HG03135 (cell line): ENCODE results near the gene KRT20.

ENCODE experiments used
- ATAC-seq: cut with Tn5 transposase; IDR thresholded peaks from one replicate; pipeline ENCODE4 v1.9.1; 2021; ENCODE audit warnings: mild to moderate bottlenecking, moderate library complexity; ENCODE audit not compliant: unreplicated experiment

The KRT20 gene

DNA sequence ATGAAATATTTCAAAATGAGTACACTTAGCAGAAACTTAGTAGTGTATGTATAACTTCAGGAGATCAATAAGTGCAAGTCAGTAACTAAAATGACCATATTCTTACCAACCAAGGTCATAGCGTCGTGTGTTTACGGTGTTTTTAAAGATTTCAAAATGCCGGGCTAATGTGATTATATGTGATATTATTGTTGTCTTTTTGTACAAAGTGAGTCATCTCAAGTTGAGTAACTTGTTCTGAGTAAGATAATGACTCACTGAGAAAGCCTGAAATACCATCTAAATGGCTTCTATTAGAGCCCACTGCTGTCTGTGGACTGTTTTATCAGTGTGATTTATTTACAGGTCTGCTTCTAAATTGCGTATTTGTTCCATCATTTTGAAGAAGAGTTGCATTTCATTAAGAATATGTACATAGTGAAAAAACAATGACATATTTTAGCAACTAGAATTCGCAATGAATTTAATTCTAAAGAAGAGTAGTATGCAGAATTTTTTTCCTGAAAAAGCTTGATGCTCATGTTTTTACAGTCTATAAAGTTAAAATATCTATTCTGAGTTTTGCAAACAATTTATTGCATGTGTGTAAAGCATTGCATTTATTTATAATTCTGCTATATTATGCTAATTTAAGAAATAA is 30.7 kb downstream of the KRT20 start:
- ATAC-seq, result no peak

- ATAC-seq, result no peak
These were observed 32.7 kb downstream of the KRT20 start for GRCh38 chr17:40852364-40852763.

DNA sequence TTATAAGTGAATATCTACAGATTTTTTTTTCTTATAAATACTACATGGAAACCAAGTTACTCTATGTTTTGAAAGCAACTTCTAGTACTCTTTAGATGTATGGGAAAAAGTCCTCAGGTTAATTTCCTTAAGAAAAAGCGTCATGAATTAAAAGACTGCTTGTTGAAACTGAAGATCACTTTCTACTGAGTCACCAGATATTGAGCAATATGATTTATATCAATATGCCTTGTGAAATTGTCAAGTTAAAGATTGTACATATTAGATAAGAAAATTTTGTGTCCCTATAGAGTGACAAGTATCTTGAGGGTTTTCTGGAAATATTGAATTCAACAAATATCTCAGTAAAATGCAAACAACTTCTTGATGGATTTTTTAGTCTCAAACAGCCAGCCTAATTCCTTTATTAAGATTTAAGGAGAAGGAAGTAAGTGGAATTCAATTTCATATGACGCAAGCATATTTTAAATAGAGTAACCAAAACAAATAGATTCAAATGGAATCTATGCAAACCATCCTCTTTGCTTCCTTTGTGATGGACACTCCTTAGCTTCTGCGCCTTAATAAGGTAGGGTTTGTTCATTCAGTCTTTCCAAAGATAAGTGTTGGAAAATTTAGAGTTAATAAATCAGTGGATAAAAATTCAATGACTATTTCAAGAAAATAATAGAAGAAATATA is 34.6 kb downstream of the KRT20 start:
- no peak for ATAC-seq

- no peak for ATAC-seq
These were observed 35.3 kb downstream of the KRT20 start for GRCh38 chr17:40849723-40850122.

DNA sequence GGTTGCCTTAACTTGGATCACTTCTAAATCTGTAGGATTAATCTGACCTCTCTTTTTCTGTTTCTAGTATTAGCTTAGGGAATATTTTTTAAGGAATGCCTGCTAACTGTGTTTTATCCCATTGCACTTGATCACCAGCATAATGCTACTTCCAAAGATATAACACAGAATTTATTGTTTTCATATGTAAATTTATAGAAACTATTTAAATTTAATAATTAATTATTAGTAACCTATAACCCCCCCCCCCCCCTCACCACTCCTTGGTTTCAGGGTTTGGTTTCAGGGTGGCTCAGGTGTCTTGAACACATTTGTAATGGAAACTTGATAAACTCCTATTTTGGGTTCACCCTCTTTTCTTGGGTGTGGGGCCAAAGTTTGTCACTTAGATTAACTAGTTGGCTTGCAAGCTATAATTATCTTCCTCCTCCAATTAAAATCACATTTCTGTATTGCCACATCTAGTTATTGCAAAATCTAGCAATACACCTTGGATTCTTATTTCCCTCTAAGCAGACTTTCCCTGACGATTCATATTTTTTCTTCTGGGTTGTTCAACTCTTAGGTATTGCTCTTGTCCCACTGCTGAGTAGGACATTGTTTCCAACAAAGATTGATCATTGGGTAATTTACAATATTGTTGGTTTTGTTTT is 36.3 kb downstream of the KRT20 start:
- no peak for ATAC-seq

- ATAC-seq, result no peak
These were observed 38.4 kb downstream of the KRT20 start for GRCh38 chr17:40846515-40847144.

DNA sequence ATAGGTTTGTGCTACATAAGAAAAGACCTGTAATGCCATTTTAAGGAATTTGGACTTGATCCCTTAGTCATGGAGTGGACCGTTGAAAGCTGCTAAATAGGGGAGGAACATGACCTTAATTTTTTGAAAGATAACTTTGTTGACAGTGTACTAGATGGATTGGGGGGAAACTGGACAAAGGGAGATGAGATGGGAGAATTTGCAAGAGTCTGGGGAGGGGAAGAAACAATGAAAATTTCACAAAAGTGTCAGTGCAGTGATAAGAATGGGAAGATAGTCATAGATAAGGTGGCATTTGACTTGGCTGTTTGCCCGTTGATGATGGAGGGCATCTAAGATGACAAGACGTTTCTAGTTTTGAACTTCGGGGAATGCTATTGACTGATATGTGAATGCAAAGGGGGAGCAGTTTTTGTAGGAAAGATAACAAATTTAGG is 40.4 kb downstream of the KRT20 start:
- no peak for ATAC-seq

DNA sequence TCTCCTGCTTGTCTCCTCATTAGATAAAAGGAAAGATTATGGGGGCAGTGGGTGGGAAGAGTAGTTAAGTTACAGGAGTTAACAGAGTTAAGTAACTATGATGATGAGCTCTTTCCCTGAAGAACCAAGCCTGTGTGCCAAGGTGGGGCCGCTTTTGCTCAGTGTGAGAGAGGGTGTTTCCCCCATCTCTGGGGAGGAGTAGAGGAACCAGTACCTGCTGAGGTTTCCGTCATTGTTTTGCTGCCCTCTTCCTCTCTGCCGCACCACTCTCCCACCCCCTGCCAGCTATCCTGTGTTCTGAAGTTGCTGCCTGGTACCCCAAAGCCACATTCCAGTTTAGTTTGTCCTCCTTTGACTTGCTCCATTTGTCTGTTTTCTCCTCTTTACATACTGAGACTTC is 41.8 kb downstream of the KRT20 start:
- no peak for ATAC-seq

DNA sequence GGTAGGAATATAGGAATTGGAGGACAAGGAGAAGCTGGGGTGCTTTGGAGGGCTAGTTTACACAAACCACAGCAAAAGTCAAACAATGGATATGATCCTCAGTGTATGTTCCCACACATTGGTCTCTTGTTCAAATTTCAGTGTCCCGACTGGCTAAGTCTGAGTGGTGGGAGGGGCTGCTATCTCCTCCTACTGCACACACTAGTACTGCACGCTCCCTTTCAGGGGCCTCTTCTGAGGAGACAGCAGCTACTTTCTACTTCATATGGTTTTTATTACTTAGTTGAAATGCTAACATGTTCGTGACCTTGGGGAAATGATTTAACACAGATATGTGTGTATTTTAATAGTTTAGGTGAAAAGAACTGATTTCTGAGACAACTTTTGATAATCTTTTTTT is 43.8 kb downstream of the KRT20 start:
- no peak for ATAC-seq

- ATAC-seq, result no peak
These were observed 45.8 kb downstream of the KRT20 start for GRCh38 chr17:40839194-40839593.

DNA sequence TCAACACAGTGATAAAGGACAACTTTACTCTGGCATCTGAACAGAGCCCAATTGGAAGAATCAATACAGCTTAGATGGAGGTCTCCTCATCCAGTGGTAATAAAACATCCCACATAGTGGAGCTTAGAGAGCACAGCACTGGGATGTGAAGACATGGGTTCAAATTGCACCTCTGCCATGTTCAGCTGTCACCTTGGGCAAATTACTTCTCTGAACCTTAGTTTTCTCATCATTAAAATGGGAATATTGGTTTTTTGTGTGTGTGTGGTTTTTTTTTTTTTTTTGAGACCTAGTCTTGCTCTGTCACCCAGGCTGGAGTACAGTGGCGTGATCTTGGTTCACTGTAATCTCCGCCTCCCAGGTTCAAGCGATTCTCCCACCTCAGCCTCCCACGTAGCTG is 49.0 kb downstream of the KRT20 start:
- no peak for ATAC-seq

DNA sequence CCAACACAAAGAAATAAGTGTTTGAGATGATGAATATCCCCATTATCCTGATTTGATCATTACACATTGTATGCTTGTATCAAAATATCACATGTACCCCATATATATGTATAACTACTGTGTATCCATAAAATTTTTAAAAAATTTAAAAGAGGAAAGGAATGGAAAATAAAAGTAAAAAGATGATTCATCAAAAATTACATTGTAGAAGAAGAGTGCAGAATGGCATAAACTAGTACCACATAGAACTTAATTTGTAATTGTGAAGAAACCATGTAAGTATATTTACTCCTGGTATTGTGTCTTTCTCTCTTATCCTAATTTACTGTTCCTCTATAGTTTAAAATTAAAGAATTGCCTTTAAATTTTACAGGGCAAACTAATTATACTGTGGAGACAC is 51.2 kb downstream of the KRT20 start:
- no peak for ATAC-seq

- no peak for ATAC-seq
These were observed 52.2 kb downstream of the KRT20 start for GRCh38 chr17:40832840-40833239.

DNA sequence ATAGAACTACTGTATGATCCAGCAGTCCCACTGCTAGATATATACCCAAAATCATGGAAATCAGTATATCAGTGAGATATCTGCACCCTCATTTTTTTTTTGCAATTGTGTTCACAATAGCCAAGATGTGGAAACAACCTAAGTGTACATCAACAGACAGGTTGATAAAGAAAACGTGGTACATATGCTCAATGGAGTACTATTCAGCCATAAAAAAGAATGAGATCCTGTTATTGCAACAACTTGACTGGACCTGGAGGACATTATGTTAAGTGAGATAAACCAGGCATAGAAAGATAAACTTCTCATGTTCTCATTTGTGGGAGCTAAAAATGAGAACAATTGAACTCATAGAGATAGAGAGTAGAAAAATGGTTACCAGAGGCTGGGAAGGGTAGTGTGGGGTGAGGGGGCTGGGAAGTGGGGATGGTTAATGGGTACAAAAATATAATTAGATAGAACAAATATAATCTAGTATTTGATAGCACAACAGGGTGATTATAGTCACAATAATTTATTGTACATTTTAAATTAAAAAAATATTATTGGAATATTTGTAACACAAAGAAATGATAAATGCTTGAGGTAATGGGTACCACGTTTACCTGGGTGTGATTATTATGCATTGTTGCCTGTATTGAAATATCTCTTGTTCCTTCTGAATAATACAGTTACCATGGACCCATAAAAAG is 54.8 kb downstream of the KRT20 start:
- no peak for ATAC-seq

- no peak for ATAC-seq
These were observed 56.5 kb downstream of the KRT20 start for GRCh38 chr17:40828454-40829044.

DNA sequence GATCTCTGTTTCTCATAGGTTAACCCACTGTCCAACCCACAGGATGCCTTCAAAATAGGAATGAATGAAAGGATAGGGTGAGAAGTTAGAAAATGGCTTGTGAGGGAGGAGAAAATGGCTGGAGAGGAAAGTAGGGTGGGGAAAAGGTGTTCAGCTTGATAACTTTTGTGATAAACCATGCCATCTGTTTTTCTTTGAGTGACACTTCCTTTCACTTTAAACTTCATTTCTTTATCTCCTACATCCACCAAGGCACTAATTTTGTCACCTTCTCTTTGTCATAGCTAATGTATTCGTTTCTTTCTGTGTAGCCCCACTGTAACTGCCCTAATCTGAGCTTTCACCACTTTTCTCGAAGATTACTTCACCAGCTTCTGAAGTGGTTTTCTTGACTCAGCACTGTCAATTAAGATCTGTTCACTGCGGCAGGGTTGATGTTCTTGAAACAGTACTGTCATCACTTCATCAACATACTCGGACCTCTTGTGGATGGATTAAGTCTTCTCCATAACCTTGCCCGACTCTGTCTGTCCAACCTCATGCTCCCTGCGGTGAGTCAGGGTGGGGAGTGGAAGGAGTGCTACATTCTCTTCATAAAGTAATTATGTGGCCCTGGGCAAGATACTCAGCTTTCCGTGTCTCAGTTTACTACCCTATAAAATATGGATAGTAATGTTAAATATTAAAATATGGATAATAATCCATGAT is 57.1 kb downstream of the KRT20 start:
- no peak for ATAC-seq
